K562 (cell line): ENCODE data around the gene C1orf116. TPM values are rescaled to one million over a fixed set of nuclear protein-coding genes. Genes with fewer than 3 reads are reported as not detected.

Experiments used
- ATAC-seq: fragments of 200-7000 bp; cut with Tn5 transposase; 3 replicates; pipeline ENCODE4 v1.9.1; 2020; ENCODE audit warnings: moderate library complexity
- Bru-seq: library from RNA; stranded (reverse); fragments of 400-500 nt; gene quantifications from one replicate; lab custom pipeline; 2021; lab: Mats Ljungman, UMichigan
- BruChase-seq, 2 experiments: library from RNA; stranded (reverse); fragments of 400-500 nt; gene quantifications; one replicate each; lab custom pipeline; 2021; lab: Mats Ljungman, UMichigan
- BruUV-seq: library from RNA; stranded (reverse); fragments of 400-500 nt; replicated peaks from 2 replicates; lab custom pipeline; 2021; lab: Mats Ljungman, UMichigan
- CTCF ChIA-PET: fragments of 300-600 bp; formaldehyde crosslinking; extraction: SDS; loops from one replicate; lab custom pipeline; 2021; ENCODE audit warnings: low intra/inter-chr PET ratio; lab: Yijun Ruan, JAX
- POLR2A ChIA-PET: fragments of 300-600, 350-650 bp; sonication (Branson Sonifier 250); formaldehyde crosslinking; extraction: SDS; loops from one replicate; lab custom pipeline; 2021; ENCODE audit warnings: antibody characterized with exemption, inconsistent platforms; lab: Yijun Ruan, JAX
- DNase-seq, 4 experiments: peaks; one replicate each; pipeline versions ENCODE4 v3.0.0 to v3.0.0-alpha.2; 2011 to 2018; ENCODE audit warnings: low spot score in 3 of 4, mixed read lengths in 3 of 4; ENCODE audit errors: extremely low read depth in 1 of 4
- FAIRE-seq: peaks from 2 replicates; lab custom pipeline; 2011; peaks lifted over from hg19 to GRCh38; lab: Jason Lieb, UNC
- H2AFZ ChIP-seq: 2 replicates; pipeline ENCODE4 v1.6.0; 2011; ENCODE audit warnings: low read depth, low read length, control low read depth, inconsistent platforms
- H3K27ac ChIP-seq: fragments of 200-600 bp; 3 replicates; pipeline ENCODE4 v1.8.0; 2011; ENCODE audit warnings: low read depth, mild to moderate bottlenecking, control low read depth, inconsistent platforms, low read length, moderate library complexity, mixed read lengths; ENCODE audit errors: extremely low read depth
- H3K27me3 ChIP-seq, 2 experiments: fragments of 300-600 bp in 1 of 2; 2 replicates in 1 of 2; 3 replicates in 1 of 2; pipeline versions ENCODE4 v1.6.0 to v1.8.0; 2011; ENCODE audit warnings: inconsistent platforms in 2 of 2, low read length in 2 of 2, mild to moderate bottlenecking in 1 of 2, mixed read lengths in 1 of 2, moderate library complexity in 1 of 2; ENCODE audit not compliant: control insufficient read depth in 2 of 2, insufficient read depth in 2 of 2
- H3K36me3 ChIP-seq: fragments of 300-600 bp; 3 replicates; pipeline ENCODE4 v1.8.0; 2011; ENCODE audit warnings: mild to moderate bottlenecking, low read length, inconsistent platforms; ENCODE audit not compliant: control insufficient read depth, insufficient read depth
- H3K4me1 ChIP-seq, 2 experiments: fragments of 200-600 bp in 1 of 2; replicated peaks in 1 of 2; 2 replicates in 1 of 2; 3 replicates in 1 of 2; pipeline versions ENCODE4 v1.5.1 to v1.8.0; 2011; ENCODE audit warnings: inconsistent platforms in 2 of 2, low read length in 2 of 2, mild to moderate bottlenecking in 1 of 2, mixed read lengths in 1 of 2, moderate library complexity in 1 of 2; ENCODE audit not compliant: control insufficient read depth in 2 of 2, insufficient read depth in 2 of 2
- H3K4me2 ChIP-seq: 2 replicates; pipeline ENCODE4 v1.6.1; 2011; ENCODE audit warnings: low read length, control low read depth, inconsistent platforms, mixed read lengths; ENCODE audit not compliant: insufficient read depth
- H3K4me3 ChIP-seq: fragments of 200-600 bp; sonication (generic), shearing (Covaris generic); 2 replicates; pipeline ENCODE4 v1.5.1; 2016; ENCODE audit warnings: control low read depth, inconsistent platforms
- H3K79me2 ChIP-seq: fragments of 200-600 bp; 3 replicates; pipeline ENCODE4 v1.8.0; 2011; ENCODE audit warnings: low read length, inconsistent platforms; ENCODE audit not compliant: control insufficient read depth, insufficient read depth
- H3K9ac ChIP-seq, 2 experiments: 2 replicates each; pipeline versions ENCODE4 v1.6.0 to v1.6.1; 2011; ENCODE audit warnings: low read depth in 2 of 2, low read length in 2 of 2, control low read depth in 1 of 2, inconsistent platforms in 1 of 2, mild to moderate bottlenecking in 1 of 2, mixed read lengths in 1 of 2; ENCODE audit not compliant: insufficient read depth in 1 of 2
- H3K9me1 ChIP-seq: one replicate; pipeline ENCODE4 v1.6.0; 2011; ENCODE audit warnings: inconsistent platforms, mild to moderate bottlenecking, low read length, moderate library complexity; ENCODE audit not compliant: control insufficient read depth, insufficient read depth
- H3K9me3 ChIP-seq: replicated peaks from 2 replicates; pipeline ENCODE4 v1.5.1; 2011; ENCODE audit warnings: low read depth, low read length, inconsistent platforms; ENCODE audit not compliant: control insufficient read depth, insufficient read depth
- H4K20me1 ChIP-seq: replicated peaks from 2 replicates; pipeline ENCODE4 v1.6.1; 2011; ENCODE audit warnings: low read length, inconsistent platforms, mixed read lengths; ENCODE audit not compliant: control insufficient read depth, insufficient read depth
- CREBBP ChIP-seq: IDR thresholded peaks from one replicate; pipeline ENCODE4 v1.6.1; 2012; ENCODE audit warnings: low read depth, mild to moderate bottlenecking, control low read depth, inconsistent platforms, low read length
- CTBP1 ChIP-seq: fragments of 450-650 bp; IDR thresholded peaks from 2 replicates; pipeline ENCODE4 v1.6.1; 2016; ENCODE audit warnings: borderline replicate concordance
- JUN ChIP-seq, 2 experiments: sonication (generic) in 1 of 2; formaldehyde crosslinking in 1 of 2; IDR thresholded peaks; 2 replicates each; pipeline versions ENCODE4 v1.6.1 to v1.8.0; 2012 to 2022; ENCODE audit warnings: borderline replicate concordance in 2 of 2, mild to moderate bottlenecking in 2 of 2, improper control_type of control experiment in 1 of 2, low read depth in 1 of 2, low read length in 1 of 2, missing genetic modification reagents in 1 of 2
- SIN3A ChIP-seq, 2 experiments: fragments of 150-350 bp in 1 of 2; IDR thresholded peaks; 2 replicates each; pipeline ENCODE4 v1.6.1; 2011 to 2016; ENCODE audit warnings: borderline replicate concordance in 2 of 2, low read depth in 2 of 2, low read length in 2 of 2, mild to moderate bottlenecking in 2 of 2, moderate library complexity in 2 of 2; ENCODE audit not compliant: control insufficient read depth in 1 of 2
- SIRT6 ChIP-seq: IDR thresholded peaks from one replicate; pipeline ENCODE4 v1.6.1; 2012; ENCODE audit warnings: low read depth, mild to moderate bottlenecking, control low read depth, inconsistent platforms, low read length, moderate library complexity
- ZNF184 ChIP-seq: sonication (generic); formaldehyde crosslinking; IDR thresholded peaks from 2 replicates; pipeline ENCODE4 v1.5.0; 2020; ENCODE audit warnings: missing genetic modification reagents
- ZNF224 ChIP-seq: sonication (generic); formaldehyde crosslinking; IDR thresholded peaks from 2 replicates; pipeline ENCODE4 v1.8.0; 2022; ENCODE audit warnings: mild to moderate bottlenecking, missing genetic modification reagents
- ZNF586 ChIP-seq: fragments of 450-650 bp; formaldehyde crosslinking; conservative IDR thresholded peaks from 2 replicates; pipeline ENCODE4 v1.4.0; 2020; ENCODE audit warnings: mild to moderate bottlenecking, moderate library complexity
- ZNF740 ChIP-seq, 3 experiments: fragments of 200-800 bp in 1 of 3; sonication (Bioruptor generic) in 1 of 3; sonication (generic) in 1 of 3; formaldehyde crosslinking in 1 of 3; IDR thresholded peaks; 2 replicates each; pipeline versions ENCODE4 v1.6.1 to v1.8.0; 2016 to 2022; ENCODE audit warnings: mild to moderate bottlenecking in 2 of 3, missing compliant biosample characterization in 2 of 3, missing genetic modification characterization in 2 of 3, missing genetic modification reagents in 1 of 3
- WGBS: fragments of 100-300 bp; shearing (Covaris generic); methylation state at CpG from one replicate; pipeline ENCODE4 v1.1.6; 2016; ENCODE audit warnings: low coverage, mixed read lengths; ENCODE audit not compliant: insufficient coverage; ENCODE audit errors: missing lambda C conversion rate; 5-methylcytosine and 5-hydroxymethylcytosine counted together
- in situ Hi-C: fragments of 300-500 bp; cut with MboI; formaldehyde crosslinking; loops from 4 replicates; pipeline ENCODE4 v1.15.0; 2018; ENCODE audit warnings: inconsistent platforms, mixed read lengths
- intact Hi-C: fragments of 100-400 bp; cut with micrococcal nuclease; formaldehyde crosslinking; loops from 2 replicates; pipeline ENCODE4 v1.14.2; 2022
- long read RNA-seq, 3 experiments: library from polyadenylated mRNA in 2 of 3; library from RNA in 1 of 3; unstranded in 2 of 3; stranded (forward) in 1 of 3; transcript quantifications; one replicate each; pipeline ENCODE4 v2.0.0, GENCODE V29; 2019 to 2022
- polyA minus RNA-seq, 3 experiments: library from RNA; depleted of rRNA, polyadenylated mRNA; stranded (reverse); fragments of >200 nt; gene quantifications; 2 replicates each; pipeline ENCODE4 v1.2.3, GENCODE V29; 2011
- polyA plus RNA-seq, 8 experiments: library from polyadenylated mRNA; depleted of rRNA in 4 of 8; stranded (reverse) in 5 of 8; unstranded in 3 of 8; fragments of >200 nt; fragmentation: Nextera tagmentation in 2 of 8; fragmentation: Illumina TruSeq in 1 of 8; extraction: Ambion mirVana in 2 of 8; extraction: Trizol in 1 of 8; gene quantifications; 2 replicates each; pipeline versions ENCODE4 v1.2.1 to v1.2.3, GENCODE V29; 2011 to 2014; ENCODE audit warnings: inconsistent platforms in 1 of 8, missing spikeins in 1 of 8
- total RNA-seq, 7 experiments: library from RNA; depleted of rRNA in 6 of 7; stranded (reverse); fragments of >200 nt in 6 of 7; fragmentation: Illumina TruSeq in 2 of 7; extraction: Trizol in 2 of 7; gene quantifications; 2 replicates each; pipeline versions ENCODE4 v1.2.1 to v1.2.3, GENCODE V29; 2011 to 2021; ENCODE audit warnings: low replicate concordance in 1 of 7

Gene C1orf116
- total RNA-seq (2011; cell fraction: chromatin; rRNA removed; ENCODE audit: low replicate concordance) = 2.8 and 4.0 TPM in 2 replicates
- total RNA-seq (2011; cell fraction: nucleolus; rRNA removed) = 2.5 and 3.0 TPM in 2 replicates
- total RNA-seq (2011; cell fraction: nucleoplasm; rRNA removed) = 3.1 and 3.4 TPM in 2 replicates
- total RNA-seq (2014; rRNA removed) = 1.8 TPM in 2 replicates
- 0.80 and 0.95 TPM in 2 replicates for total RNA-seq (2014; rRNA removed; fragmentation: Illumina TruSeq; extraction: Trizol)
- total RNA-seq (2015; rRNA removed; fragmentation: Illumina TruSeq; extraction: Trizol) = 0.80 and 0.87 TPM in 2 replicates
- total RNA-seq (2021) = 2.6 and 2.7 TPM in 2 replicates
- 1.2 and 2.6 TPM in 2 replicates for polyA plus RNA-seq (2011; rRNA removed)
- 0.81 and 1.4 TPM in 2 replicates for polyA plus RNA-seq (2011; cell fraction: cytosol; rRNA removed)
- polyA plus RNA-seq (2011; cell fraction: nucleus; rRNA removed) = 2.3 and 5.0 TPM in 2 replicates
- 2.2 and 2.8 TPM in 2 replicates for polyA plus RNA-seq (2012)
- 3.0 and 3.1 TPM in 2 replicates for polyA plus RNA-seq (2014; fragmentation: Illumina TruSeq; extraction: Trizol)
- under 1 TPM; 0.62 to 0.69 TPM for polyA plus RNA-seq (2014; fragmentation: Nextera tagmentation; extraction: Ambion mirVana)
- 0.62 and 0.95 TPM in 2 replicates for polyA plus RNA-seq (2014; rRNA removed)
- polyA minus RNA-seq (2011; rRNA and poly(A)+ RNA removed) = 2.6 TPM in 2 replicates
- polyA minus RNA-seq (2011; cell fraction: cytosol; rRNA and poly(A)+ RNA removed) = 2.4 and 2.5 TPM in 2 replicates
- 4.4 and 5.2 TPM in 2 replicates for polyA minus RNA-seq (2011; cell fraction: nucleus; rRNA and poly(A)+ RNA removed)
- percentile 59 among the genes with signal in this experiment for Bru-seq, nascent RNA
- percentile 68 among the genes with signal in this experiment for BruChase-seq, experiment 1, labeled RNA remaining after a 2-hour chase
- BruChase-seq, experiment 2, labeled RNA remaining after a 6-hour chase = percentile 71 among the genes with signal in this experiment
- long read RNA-seq, experiment 1, partial matches to known transcripts = 2 of 9 reads
- long read RNA-seq, experiment 1, other reads (novel, unspliced or antisense) = 7 of 9 reads
- long read RNA-seq, experiment 2, full-length matches to known transcripts = 7 of 15 reads
- long read RNA-seq, experiment 2, partial matches to known transcripts = 6 of 15 reads
- long read RNA-seq, experiment 2, other reads (novel, unspliced or antisense) = 2 of 15 reads
- long read RNA-seq, experiment 3, full-length matches to known transcripts = 1 of 1 reads
- long read RNA-seq, experiment 3, partial matches to known transcripts = 0 of 1 reads
- long read RNA-seq, experiment 3, other reads (novel, unspliced or antisense) = 0 of 1 reads

GRCh38 chr1:207032528-207033017, at the start of gene C1orf116:
C1orf116 (minus strand) TSS chr1:207032756; CDS start chr1:207027598, 5,158 bp downstream.
- H3K9me3 ChIP-seq = no peaks in the 10 kb centered on the region
- peak within 1 kb of the TSS; percentile 81 for H2AFZ ChIP-seq
- H3K9ac ChIP-seq = peak within 1 kb of the TSS; percentile 34 to 45; a peak in 3 of 4 replicates
- peak; percentile 91 for FAIRE-seq
- no peaks in the 10 kb centered on the region for H3K9me1 ChIP-seq
- peak; percentile 88 for ATAC-seq
- 0% methylated on average over 1 of the region's 1 CpG for WGBS
- intact Hi-C loops = no loop called here
- peak within 1 kb of the TSS; percentile 59 for H3K4me2 ChIP-seq
- H3K4me3 ChIP-seq = no peak within 1 kb of the TSS
- ChIA-PET POLR2A (interaction anchor here (0.7 to 9.0 kb wide), 9 partner anchors 8 to 319 kb away, joined by 3 to 104 read pairs (median 6); partner anchors contain the start of genes PFKFB2 and YOD1), CTCF (no interaction called here)
- H3K27me3 ChIP-seq = no peaks in the 10 kb centered on the region
- H3K4me1 ChIP-seq = peaks cover 13 to 94% of the 10 kb centered on the region in 2 experiments
- BruUV-seq = no TSS peak
- H3K79me2 ChIP-seq = no peaks in the 10 kb centered on the region; the same call in 2 of the 3 replicates
- in situ Hi-C loops = no loop called here
- H4K20me1 ChIP-seq = no peaks in the 10 kb centered on the region
- H3K36me3 ChIP-seq = no peaks in the 10 kb centered on the region
- peak within 1 kb of the TSS; percentile 44 for H3K27ac ChIP-seq
- DNase-seq = peak; percentile 93 to 98 (median 97)
- TF ChIP-seq CTBP1 (peak; percentile 72; the same call in 1 of the 2 replicates), ZNF224 (CRISPR knock-in tag) (no peak), ZNF740 (CRISPR knock-in tag; IDR thresholded peaks at IDR 0.05) (no peak), ZNF740 (tag; IDR thresholded peaks at IDR 0.05) (peak in 1 of 2 experiments; percentile 36; a peak in 1 of 4 replicates), CREBBP (no peak), SIN3A (IDR thresholded peaks at IDR 0.05; ENCODE audit: borderline replicate concordance in 2 of 2, control insufficient read depth in 1 of 2, low read depth in 2 of 2, low read length in 2 of 2) (peak in 1 of 2 experiments; percentile 54; a peak in 1 of 4 replicates), SIRT6 (no peak), ZNF586 (CRISPR knock-in tag) (no peak), JUN (IDR thresholded peaks at IDR 0.05; ENCODE audit: borderline replicate concordance, low read depth, low read length) (0 out of 2 replicates have a peak, but pooled peaks have one; percentile 25), JUN (CRISPR knock-in tag; IDR thresholded peaks at IDR 0.05; ENCODE audit: borderline replicate concordance) (no peak), ZNF184 (CRISPR knock-in tag) (no peak)
